ENCODE measurements around the gene ZMIZ1. TPM values are rescaled to one million over a fixed set of nuclear protein-coding genes. Genes with fewer than 3 reads are reported as not detected.

Gene ZMIZ1
- total RNA-seq, 6 donors from 2014 or later = 51.0 to 99.2 (median 91.8) TPM

GRCh38 chr10:79195091-79195923, 126.5 kb downstream of the ZMIZ1 start:
- TF ChIP-seq CTCF (IDR thresholded peaks at IDR 0.05) (peak; percentile 91 to 97 (median 96)), POLR2AphosphoS5 (IDR thresholded peaks at IDR 0.05) (peak in 1 of 2 donors; percentile 18), EP300 (IDR thresholded peaks at IDR 0.05) (no peak)
- Histone ChIP-seq H3K36me3 (peaks cover 0 to 7% (median 2%) of the 10 kb centered on the region in 4 donors), H3K4me1 (peaks cover 31 to 57% (median 39%) of the 10 kb centered on the region in 4 donors), H3K27me3 (no peaks in the 10 kb centered on the region), H3K27ac (peak overlapping the region; percentile 61 to 77 (median 70)), H3K9me3 (no peaks in the 10 kb centered on the region), H3K4me3 (peak overlapping the region in 1 of 4 donors; percentile 7)
- 13 to 18% methylated on average over 10 to 19 of the region's 22 CpGs for WGBS, 2 donors
- ATAC-seq (ENCODE audit: low FRiP score in 2 of 2) = peak; percentile 91 to 92
- DNase-seq = peak; percentile 93 to 94

DNA sequence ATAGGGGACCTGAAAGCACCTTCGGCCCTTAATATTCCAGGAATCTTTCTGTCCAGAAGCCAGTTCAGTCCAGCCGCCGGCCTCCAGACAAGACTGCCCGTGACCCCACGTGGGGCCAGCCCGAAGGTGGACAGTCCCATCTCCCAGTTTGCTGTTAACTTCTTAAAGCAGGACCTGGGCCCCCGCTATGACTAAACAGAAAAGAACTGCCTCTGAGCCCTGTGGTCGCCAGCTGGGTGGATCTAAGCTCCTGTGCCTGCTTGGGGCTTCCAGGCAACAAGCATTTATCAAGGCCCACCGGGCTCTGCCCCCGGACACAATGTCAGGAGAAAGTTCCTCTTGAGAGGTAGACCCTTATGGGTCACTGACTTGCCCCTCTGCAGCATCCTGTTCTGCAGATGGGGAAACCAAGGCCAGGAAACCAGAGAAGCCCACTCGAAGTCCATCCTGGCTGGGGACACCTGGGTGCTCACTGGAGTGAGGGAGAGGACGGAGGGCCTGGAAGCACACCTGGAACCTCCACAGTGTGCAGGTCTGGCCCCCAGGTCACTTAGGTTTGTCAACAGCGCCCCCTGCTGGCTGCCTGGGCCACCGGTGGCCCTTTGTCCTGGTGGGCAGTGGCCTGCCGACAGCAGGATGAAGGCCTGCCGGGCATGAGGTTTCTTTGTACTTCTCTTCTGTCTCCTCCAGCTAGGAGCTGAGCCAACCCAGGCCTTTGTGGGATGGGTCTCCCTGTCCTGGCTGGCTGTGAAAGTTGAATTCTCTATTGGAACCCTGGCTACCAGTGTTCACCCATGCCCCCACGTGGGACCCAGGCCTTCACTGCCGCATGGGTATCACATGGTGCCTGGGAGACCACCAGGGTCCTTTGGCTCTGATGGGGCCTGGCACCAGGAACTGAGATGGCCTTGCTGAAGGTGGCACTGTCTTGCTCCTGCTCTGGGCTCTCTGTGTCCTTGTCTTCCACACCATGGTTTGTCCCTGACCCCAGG, 128.0 kb downstream of the ZMIZ1 start:
- Histone ChIP-seq H3K4me1 (peaks cover 18 to 42% (median 25%) of the 10 kb centered on the region in 4 donors), H3K9me3 (no peaks in the 10 kb centered on the region), H3K27me3 (no peaks in the 10 kb centered on the region), H3K4me3 (no peak overlapping the region), H3K27ac (peak overlapping the region in 2 of 4 donors; percentile 31 to 71), H3K36me3 (peaks cover 0 to 13% (median 7%) of the 10 kb centered on the region in 4 donors)
- TF ChIP-seq EP300 (IDR thresholded peaks at IDR 0.05) = no peak
- TF ChIP-seq CTCF (IDR thresholded peaks at IDR 0.05) = peak; percentile 86 to 93 (median 92)
- no peak for TF ChIP-seq POLR2AphosphoS5 (IDR thresholded peaks at IDR 0.05)
- TF ChIP-seq POLR2A (IDR thresholded peaks at IDR 0.05) = no peak
- 64 to 65% methylated on average over 5 to 18 of the region's 18 CpGs for WGBS, 2 donors
- ATAC-seq (ENCODE audit: low FRiP score in 2 of 2) (peak; percentile 59 to 68), DNase-seq (peak; percentile 77 to 93)

DNA sequence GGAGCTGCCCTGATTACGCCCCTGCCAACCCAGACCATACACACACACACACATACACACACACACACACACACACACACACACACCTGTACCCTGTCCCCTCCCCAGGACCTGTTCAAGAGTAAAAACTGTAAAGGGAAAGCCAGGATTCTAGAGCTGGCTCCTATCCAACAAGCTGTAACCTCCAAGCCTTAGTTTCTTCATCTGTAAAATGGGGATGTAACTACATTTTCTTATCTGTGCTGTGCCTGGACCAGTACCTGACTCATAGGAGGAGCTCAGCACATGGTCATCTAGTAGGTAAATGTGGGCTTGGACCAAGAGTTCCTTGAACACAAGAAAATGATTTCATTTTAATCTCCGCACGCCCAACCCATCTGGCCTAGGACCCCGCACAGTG, 128.8 kb downstream of the ZMIZ1 start:
- DNase-seq (no peak), ATAC-seq (ENCODE audit: low FRiP score in 2 of 2) (no peak)
- Histone ChIP-seq H3K4me3 (no peak overlapping the region), H3K9me3 (no peaks in the 10 kb centered on the region), H3K27ac (peak overlapping the region in 1 of 4 donors; percentile 31), H3K27me3 (no peaks in the 10 kb centered on the region), H3K4me1 (peaks cover 11 to 34% (median 17%) of the 10 kb centered on the region in 4 donors), H3K36me3 (peaks cover 0 to 18% (median 9%) of the 10 kb centered on the region in 4 donors)
- WGBS, 2 donors = 100% methylated on average over 4 of the region's 4 CpGs
- TF ChIP-seq POLR2A (IDR thresholded peaks at IDR 0.05) (no peak), CTCF (IDR thresholded peaks at IDR 0.05) (no peak), EP300 (IDR thresholded peaks at IDR 0.05) (no peak), POLR2AphosphoS5 (IDR thresholded peaks at IDR 0.05) (no peak)

DNA sequence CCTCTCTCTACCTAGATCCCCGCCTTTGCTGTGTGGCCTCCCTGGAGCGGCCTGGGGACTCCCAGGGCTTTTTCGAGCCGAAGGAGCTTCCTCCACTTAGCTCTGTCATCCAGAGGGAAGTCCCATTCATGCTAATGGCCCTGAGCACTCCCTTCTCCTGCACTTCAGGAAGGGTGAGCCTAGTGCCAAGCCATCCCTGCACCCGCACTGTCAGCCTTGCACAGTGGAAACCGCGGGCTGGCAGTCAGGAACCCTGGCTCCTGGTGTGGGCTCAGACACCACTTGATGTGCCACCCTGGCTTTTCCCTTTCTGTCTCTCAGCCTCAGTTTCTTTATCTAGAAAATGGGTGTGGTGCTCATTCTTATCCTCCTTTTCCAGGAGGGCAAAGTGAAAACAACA, 131.6 kb downstream of the ZMIZ1 start:
- H3K4me1 ChIP-seq = peaks cover under 1 to 16% (median 3%) of the 10 kb centered on the region in 4 donors
- no peak overlapping the region for H3K27ac ChIP-seq
- TF ChIP-seq CTCF (IDR thresholded peaks at IDR 0.05) = no peak
- no peak for TF ChIP-seq EP300 (IDR thresholded peaks at IDR 0.05)
- no peak for TF ChIP-seq POLR2A (IDR thresholded peaks at IDR 0.05)
- no peak for TF ChIP-seq POLR2AphosphoS5 (IDR thresholded peaks at IDR 0.05)
- 86 to 87% methylated on average over 7 of the region's 7 CpGs for WGBS, 2 donors
- no peaks in the 10 kb centered on the region for H3K9me3 ChIP-seq
- DNase-seq (no peak), ATAC-seq (ENCODE audit: low FRiP score in 2 of 2) (no peak)
- peaks cover 4 to 46% (median 31%) of the 10 kb centered on the region in 4 donors for H3K36me3 ChIP-seq
- no peaks in the 10 kb centered on the region for H3K27me3 ChIP-seq
- no peak overlapping the region for H3K4me3 ChIP-seq
